ENCODE data around the gene SRPRB.

SRPRB gene, protein sequence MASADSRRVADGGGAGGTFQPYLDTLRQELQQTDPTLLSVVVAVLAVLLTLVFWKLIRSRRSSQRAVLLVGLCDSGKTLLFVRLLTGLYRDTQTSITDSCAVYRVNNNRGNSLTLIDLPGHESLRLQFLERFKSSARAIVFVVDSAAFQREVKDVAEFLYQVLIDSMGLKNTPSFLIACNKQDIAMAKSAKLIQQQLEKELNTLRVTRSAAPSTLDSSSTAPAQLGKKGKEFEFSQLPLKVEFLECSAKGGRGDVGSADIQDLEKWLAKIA

DNA sequence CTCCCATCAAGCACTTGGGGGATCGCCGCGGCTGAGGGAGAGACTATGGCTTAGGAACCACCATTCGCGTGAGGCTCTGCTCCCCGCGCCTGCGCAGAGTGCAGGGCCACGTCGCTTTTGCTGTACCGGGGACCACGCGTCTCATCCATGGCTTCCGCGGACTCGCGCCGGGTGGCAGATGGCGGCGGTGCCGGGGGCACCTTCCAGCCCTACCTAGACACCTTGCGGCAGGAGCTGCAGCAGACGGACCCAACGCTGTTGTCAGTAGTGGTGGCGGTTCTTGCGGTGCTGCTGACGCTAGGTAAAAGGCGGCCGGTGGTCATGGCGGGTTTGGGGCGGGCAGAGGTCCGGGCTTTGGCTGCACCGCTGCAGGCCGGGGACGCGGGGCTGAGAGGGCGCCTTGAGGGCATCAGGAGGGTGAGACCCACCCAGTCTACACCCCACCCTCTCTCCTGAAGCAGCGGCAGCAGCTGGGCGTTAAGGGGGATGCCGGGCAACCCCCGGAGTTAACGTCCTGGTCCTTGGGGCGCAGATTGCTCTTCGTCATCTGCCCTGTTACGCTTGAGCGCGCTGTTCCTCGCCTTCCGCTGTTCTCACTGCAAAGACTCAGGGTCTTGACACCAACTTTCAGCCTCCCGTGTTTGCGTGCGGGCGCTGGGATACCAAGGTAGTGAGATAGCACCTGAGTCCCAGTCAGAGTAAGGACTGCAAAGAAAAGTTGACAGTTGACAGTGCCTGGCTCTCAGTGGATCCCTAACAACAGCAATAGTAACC lies at the start of gene SRPRB:
TSS of gene SRPRB (plus strand) at position 114 of the 774 bp plus-strand sequence. CDS start at position 148, 34 bp downstream.
- DNase-seq, result peak; percentile 91

DNA sequence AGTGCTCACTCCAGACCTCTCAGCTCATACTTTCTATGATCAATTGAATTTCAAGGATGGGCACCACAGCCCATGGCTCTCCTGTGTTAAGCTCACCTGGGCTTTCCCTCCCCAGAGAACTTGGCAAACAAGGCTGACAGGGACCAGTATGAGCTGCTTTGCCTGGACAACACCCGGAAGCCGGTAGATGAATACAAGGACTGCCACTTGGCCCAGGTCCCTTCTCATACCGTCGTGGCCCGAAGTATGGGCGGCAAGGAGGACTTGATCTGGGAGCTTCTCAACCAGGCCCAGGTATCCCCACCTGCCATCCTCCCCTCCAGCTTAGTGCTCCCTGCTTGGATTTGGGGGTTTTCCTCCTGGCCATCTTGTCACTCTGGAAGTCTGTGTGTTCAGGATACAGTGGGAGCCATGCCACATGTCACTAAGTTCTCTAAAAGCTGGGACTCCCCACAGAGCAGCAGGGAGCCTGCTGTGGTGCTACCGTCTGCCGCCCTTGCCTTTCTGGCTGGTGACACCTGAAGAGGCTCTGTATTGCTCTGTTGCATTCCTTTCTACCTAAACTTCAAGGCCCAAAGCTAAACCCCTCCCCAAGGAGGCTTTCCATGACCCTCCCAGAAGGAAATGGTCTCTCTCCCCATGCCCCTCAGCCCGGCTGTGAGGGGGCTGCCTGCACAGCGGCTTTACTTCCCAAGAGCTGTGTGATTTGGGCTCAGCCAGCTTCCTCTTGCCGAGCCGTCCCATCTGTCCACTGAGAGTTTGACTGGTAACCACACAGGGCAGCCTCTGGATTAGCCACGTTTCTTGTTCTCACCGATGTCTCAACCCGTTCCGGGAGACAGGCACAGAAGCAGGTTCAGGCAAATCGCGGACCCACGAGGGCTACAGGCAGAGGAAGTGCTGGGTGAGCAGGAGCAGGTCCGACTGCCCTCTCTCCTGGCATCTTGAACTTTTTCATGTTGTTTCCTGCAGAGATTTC lies 48.6 kb upstream of the SRPRB start:
- DNase-seq, result no peak

DNA sequence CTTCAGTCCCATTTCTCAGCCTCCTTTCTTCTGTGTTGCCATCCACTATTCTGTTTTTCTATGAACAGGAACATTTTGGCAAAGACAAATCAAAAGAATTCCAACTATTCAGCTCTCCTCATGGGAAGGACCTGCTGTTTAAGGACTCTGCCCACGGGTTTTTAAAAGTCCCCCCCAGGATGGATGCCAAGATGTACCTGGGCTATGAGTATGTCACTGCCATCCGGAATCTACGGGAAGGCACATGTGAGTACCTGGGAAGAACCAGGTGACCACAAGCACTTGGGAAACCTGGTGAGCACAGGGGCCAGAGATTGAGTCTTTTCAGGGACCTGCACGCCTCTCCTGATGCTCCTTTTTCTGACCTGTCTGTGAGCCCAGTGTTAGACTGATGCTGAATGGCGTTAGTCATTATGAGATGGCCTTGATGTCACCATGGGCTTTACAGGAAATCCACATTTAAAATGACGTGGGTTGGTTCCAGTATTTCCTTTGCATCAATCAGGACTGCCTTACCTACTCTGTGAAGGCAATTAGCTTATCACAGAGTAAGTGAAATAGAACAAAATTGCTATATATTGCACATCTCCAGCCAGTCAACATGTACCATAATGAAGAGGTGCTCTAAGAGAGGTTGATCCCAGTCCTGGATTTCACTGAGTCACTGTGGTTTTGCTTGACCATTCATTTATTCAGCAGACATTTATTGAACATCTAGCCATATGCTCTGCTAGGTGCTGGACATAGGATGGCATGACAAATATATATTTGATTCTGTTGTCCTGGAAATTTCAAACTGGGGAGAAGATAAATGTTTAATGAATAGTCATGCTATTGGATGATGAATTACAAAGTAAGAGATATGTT lies 47.7 kb upstream of the SRPRB start:
- no peak for DNase-seq

DNA sequence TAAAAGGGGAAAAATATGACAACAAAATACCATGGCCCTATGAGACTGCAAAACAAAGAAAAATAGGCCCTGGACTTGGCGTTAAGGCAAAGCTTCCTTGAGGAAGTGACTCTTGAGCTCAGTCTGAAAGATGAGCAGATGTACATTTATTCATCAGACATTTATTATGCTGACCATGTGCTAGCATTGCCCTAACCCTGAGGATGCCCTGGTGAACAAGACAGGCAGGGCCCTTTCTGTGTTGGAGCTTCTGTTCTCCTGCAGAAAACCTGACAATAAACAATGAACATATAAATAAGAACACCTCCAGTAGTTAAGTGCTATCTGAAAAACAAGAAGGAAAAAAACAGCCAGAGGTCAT lies 47.1 kb upstream of the SRPRB start:
- DNase-seq, result no peak

DNA sequence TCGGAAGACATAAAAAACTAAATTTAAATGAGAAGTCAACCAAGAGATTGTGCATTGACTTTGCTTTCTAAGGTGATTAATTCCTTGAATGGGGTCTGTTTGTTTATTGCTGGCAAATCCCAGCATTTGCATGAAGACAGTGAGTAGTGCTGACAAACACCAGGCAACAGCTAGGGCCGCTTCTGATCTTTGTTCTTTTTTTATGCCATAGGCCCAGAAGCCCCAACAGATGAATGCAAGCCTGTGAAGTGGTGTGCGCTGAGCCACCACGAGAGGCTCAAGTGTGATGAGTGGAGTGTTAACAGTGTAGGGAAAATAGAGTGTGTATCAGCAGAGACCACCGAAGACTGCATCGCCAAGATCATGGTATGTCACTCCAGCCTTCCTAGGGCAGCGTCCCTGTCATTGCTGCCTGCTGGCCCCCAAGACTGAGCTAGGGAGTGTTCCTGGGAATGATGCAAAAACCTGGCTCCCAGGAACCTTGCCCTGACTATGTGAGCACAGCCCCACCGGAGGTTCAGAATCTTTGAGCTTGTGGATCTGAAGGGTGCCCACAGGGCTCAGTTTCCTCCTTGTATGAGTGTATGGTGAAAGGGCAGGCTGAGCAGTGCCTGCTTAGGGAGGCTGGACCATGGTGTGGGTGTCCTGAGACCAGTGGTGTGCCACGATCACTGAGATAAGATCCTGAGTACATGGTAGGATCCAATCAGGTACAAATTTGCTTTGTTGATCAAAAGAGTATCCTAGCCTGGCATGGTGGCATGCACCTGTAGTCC lies 46.5 kb upstream of the SRPRB start:
- no peak for DNase-seq

DNA sequence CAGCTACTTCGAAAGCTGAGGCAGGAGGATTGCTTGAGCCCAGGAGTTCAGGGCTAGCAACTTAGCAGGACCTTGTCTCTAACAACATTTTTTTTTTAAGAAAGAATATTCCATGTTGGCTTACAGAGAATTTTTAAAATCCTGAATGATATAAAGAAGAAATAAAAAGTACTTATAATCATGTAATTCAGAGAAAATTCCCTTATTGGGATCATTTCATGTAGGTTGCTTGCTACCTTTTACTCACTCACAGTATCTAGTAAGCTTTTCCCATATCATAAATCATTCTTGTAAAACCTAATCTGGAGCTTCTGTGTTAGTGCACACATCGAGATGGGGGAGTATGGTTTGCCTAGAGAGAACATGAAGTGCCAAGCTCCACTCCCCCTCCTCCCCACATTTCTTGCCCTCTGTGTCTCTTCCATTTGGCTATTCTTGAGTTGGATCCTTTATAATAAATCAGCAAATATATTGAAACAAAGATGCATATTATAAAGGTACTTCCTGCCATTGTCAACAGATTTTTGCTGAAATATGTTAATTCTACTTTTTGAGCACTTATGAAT lies 45.8 kb upstream of the SRPRB start:
- no peak for DNase-seq

DNA sequence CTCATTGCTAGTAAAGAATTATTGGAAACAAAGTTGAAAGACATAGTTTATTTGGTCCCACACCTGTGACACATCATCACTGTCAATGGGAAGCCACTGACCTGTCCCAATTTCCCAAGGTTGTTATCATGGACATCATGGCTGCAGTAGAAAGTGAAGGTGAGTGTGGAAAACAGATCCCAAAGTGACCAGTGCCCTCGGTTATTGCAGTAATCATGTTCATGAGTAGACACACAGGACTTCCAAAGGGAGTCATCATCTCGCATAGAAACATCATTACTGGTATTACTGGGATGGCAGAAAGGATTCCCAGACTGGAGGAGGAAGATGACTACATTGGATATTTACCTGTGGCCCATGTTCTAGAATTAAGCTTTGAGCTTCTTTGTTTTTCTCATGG lies 44.7 kb upstream of the SRPRB start:
- no peak for DNase-seq

DNA sequence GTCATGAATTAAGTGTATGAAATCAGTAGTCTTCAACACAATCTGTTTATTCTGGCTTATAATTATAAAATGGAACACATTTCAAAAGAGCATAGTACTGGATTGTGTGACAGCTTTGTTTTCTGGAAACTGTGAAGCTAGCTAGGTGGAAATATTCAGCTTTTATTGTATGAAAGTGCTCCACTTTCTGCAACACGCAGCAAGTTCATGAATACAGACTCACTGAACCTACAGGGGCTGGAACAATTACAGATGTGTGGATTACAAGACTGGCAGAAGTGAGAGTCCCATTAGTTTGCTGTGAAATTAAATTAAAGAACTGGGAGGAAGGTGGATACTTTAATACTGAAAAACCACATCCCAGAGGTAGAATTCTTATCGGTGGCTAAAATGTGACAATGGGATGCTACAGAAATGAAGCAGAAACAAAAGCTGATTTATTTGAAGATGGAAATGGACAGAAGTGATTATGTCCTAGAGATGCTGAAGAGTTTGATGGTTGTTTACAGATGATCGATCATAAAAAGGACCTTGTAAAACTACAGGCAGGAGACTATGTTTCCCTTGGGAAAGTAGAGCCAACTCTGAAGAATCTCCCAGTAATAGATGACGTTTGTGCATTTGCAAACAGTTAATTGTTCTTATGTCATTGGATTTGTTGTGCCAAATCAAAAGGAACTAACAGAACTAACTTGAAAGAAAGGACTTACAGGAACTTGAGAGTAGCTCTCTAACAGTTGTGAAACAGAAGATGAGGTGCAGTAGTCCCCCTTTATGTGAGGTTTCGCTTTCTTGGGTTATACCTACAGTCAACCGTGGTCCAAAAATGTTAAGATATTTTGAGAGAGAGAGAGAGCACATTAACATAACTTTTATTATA lies 43.8 kb upstream of the SRPRB start:
- no peak for DNase-seq

DNA sequence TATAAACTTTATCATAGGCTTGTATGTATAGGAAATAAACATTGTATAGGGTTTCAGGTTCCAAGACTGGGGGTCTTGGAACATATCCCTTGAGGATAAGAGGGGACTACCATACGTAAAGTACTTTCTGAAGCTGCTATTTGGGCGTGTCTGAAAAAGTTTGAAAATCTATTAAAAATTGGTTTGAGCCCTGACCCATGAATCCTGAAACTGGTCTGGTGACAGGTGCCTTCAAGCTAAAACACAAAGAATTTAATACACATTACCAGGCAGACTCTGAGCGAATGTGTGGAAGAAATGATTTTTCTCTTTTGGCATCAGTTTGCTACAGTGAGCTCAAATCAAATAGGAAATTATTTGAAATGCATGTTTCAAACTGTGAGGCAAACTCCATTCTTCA lies 43.1 kb upstream of the SRPRB start:
- DNase-seq, result no peak

DNA sequence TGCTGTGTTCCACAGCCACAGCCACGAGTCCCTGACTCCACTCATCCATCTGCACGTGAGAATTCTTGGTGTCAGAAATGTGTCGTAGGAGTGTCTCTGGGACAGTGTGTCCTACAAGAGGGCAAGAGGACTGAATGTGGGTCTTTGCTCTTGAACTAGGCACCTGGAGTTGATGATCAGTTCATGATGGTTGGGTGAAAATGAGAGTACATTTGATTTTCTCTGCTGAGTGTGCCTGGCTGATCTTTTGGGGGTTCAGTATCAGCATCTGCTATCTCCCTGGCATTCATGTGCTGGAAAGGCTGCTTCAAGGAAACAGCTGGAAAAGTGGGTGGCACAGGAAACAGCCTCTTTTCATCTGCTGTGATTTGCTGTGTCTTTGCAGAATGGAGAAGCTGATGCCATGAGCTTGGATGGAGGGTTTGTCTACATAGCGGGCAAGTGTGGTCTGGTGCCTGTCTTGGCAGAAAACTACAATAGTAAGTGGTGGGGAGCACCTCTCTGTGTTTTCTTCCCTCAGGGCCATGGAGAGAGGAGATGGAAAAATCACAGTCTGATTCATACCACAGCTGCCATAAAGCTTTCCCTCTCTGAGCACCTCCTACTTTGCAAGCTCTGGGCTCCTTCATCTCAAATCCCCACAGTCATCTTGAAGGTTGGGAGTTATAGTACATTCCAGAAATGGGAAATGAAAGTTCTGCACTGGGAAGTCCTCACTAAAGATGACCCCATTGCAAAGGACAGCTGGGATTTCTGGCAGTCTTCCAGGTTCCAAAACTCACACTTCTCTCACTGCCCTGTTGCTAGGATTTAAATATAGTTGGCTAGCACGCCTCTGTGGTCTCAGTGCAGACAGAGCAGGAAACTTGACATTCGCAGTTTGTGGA lies 41.6 kb upstream of the SRPRB start:
- DNase-seq, result no peak

DNA sequence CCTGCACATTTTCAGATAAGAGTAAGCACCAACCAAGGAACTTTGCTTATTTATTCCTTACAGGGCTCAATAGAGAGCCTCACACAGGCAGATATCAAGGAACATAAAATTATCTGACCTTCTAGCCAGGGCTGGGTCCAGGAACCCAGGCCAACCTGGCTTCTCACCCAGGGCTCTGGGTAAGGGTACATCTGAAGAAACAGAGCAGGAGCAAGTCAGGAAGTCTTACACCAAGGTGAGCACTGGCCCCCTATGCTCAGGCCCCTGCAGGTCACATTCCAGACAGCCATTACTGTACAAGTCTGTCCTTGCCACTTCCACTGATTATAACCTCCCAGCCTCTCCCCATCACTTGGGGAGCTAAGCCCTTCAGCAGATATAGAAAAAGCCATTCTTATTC lies 40.4 kb upstream of the SRPRB start:
- DNase-seq, result no peak

DNA sequence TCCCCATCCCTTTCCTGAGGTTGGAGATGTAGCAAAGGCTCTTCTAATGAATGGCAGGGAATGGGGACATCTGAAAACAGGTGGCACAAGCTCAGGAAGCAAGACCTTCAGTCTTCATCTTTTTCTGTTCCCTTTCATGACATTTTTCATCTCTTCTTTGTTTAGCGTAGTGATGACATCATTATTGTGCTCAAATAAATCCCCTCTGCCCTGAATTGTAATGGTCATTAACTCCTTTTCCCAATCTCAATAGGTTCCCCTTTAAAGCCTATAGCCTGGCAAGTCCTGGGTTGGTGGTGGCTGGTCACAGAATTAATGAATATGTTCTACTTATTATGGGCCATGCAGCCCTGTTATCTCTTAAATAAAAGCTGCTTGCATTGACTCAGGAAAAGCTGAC lies 38.0 kb upstream of the SRPRB start:
- DNase-seq, result no peak

DNA sequence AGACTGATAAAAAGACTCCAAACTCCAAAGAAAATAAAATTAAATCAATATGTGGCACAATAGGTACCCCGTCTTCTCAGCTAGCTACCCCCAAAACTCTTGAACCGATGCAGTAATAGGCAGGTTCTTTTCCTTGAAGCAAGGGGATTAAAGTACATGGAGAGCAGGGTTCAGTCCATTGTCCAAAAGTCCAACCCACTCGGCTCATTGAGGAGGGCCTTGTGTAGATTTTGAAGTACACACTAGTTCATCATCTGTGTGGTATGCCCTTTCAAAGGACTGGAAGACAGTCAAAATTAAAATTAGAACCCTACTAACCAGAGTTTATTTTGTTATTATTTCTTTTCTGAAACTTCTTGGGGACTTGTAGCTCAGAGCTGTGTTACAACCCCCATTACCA lies 36.1 kb upstream of the SRPRB start:
- DNase-seq, result no peak

DNA sequence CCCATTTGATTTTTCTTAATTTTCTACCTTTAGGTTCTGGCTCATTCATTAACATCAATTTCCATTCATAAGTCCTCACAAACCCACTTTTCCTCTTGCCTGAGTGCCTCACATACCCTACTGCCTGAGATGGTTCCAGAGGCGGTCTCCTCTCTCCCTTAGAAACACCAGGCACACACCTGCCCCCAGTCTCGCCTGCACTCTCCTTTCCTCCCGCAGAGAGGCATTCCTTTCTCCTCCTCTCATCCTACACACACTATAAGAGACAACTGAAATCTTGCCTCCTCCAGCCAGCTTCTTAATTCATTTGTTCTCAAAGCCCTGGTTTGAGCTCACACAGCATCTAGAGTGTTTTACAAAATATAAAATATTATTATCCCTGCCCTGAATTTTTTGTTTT lies 31.9 kb upstream of the SRPRB start:
- no peak for DNase-seq

DNA sequence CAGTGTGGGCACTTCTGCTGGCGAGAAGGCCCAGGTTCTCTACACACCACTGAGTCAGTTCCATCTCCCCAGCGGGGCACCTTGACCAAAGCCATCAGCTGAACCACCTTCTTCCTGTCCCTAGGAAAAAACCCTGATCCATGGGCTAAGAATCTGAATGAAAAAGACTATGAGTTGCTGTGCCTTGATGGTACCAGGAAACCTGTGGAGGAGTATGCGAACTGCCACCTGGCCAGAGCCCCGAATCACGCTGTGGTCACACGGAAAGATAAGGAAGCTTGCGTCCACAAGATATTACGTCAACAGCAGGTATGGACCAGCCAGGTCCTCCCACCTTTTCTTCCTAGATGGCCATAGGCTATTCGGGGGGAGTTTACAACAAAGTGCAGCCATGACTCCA lies 30.3 kb upstream of the SRPRB start:
- no peak for DNase-seq

DNA sequence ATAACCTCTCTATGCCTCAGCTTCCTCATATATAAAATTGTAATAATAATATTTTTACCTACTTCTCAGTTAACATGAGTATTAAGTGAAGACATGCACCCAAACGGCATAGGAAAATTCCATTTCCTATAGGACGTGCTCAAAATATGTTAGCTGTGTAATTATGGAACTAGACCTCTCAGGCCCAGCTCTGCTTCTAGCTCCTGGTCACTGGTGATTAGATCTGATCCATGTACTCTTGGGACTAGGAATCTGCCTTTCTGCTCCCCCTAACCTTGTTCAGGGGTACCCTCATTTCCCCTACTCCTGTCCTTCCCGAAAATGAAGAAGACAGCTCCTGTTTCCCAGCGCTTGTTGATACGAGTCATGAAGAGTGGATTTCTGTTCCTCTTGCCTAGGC lies 29.8 kb upstream of the SRPRB start:
- DNase-seq, result no peak

DNA sequence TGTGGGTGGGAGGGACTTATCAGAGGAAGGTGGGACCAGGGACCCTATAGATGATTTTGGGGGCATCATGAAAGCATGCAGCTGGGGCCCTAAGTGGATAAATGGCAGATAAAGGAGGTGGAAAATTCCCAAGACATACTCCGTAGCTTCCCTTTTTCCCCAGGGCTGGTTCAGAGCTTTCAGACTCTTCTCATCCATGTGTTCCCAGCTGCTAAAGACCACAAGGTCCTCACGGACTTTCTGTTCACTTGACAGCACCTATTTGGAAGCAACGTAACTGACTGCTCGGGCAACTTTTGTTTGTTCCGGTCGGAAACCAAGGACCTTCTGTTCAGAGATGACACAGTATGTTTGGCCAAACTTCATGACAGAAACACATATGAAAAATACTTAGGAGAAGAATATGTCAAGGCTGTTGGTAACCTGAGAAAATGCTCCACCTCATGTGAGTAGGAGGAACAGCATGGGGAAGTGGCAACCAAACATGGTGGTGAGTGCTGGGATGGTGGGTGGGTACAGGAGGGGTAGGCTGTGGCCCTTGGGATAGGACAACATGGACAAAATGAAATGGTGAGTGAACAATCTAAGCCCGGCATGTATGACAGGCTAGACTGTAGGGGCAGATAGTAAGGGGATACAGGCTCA lies 28.7 kb upstream of the SRPRB start:
- DNase-seq, result no peak

DNA sequence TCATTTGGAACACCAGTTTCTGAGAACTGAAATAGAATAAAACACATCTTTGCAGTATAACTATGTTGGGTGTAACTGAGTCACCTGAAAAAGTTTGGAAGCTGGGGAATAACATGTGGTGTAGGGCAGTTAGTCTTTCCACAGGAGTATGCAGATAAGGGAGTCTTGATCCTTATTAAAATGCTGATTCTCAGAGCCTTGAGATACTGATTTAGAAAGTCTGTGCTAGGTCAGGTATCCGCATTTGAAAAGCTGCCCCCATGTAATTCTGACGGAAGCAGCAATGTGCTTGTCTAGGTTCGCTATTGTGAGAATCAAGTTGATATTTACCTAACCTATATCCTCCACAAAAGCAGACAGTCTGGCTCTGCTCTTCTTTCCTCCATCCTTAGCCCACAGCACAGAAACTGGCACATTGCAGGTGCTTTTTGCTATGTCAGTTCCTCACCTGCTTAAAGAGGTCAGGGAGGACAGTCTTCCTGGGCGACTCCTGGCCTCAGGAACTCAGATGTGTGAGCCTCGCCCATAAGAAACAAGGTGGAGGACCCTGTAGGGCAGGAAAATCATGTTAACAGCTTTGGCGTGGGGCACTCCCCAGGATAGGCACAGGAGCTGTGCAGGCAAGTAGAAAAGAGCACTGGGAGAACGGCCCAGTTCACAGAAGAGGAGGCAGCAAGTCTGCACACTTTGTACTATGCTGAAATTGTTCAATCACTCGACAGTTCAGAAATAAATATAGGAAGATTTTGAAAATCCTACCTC lies 27.6 kb upstream of the SRPRB start:
- no peak for DNase-seq
